Spleen (tissue), 11 donors: ENCODE data around the gene IDI2. TPM values are rescaled to one million over a fixed set of nuclear protein-coding genes. Genes with fewer than 3 reads are reported as not detected.

Source experiments
- DNase-seq: peaks from one replicate; pipeline ENCODE4 v3.0.0-alpha.2; 2020
- H3K27ac ChIP-seq, 8 donors: fragments of 200-600 bp; sonication (generic) in 7 of 8; 1 replicate in 4 of 8; 2 replicates in 4 of 8; pipeline versions ENCODE4 v1.5.0 to v1.8.0; 2016 to 2021; ENCODE audit warnings: inconsistent platforms in 4 of 8, mild to moderate bottlenecking in 4 of 8, moderate library complexity in 1 of 8
- H3K27me3 ChIP-seq, 7 donors: fragments of 200-600 bp; sonication (generic) in 6 of 7; replicated peaks in 1 of 7; 1 replicate in 4 of 7; 2 replicates in 3 of 7; pipeline versions ENCODE4 v1.5.0 to v1.8.0; 2016 to 2021; ENCODE audit warnings: inconsistent platforms in 3 of 7, mild to moderate bottlenecking in 1 of 7
- H3K36me3 ChIP-seq, 6 donors: fragments of 200-600 bp; sonication (generic) in 5 of 6; 1 replicate in 4 of 6; 2 replicates in 2 of 6; pipeline versions ENCODE4 v1.5.0 to v1.8.0; 2016 to 2021; ENCODE audit warnings: inconsistent platforms in 2 of 6
- H3K4me1 ChIP-seq, 6 donors: fragments of 200-600 bp; sonication (generic) in 5 of 6; 1 replicate in 3 of 6; 2 replicates in 3 of 6; pipeline versions ENCODE4 v1.5.0 to v1.8.0; 2016 to 2021; ENCODE audit warnings: inconsistent platforms in 3 of 6
- H3K4me3 ChIP-seq, 8 donors: fragments of 200-600 bp; sonication (generic) in 7 of 8; 1 replicate in 4 of 8; 2 replicates in 4 of 8; pipeline versions ENCODE4 v1.5.0 to v1.8.0; 2016 to 2021; ENCODE audit warnings: inconsistent platforms in 4 of 8, mild to moderate bottlenecking in 4 of 8, moderate library complexity in 2 of 8
- H3K9me3 ChIP-seq, 8 donors: fragments of 200-600 bp; sonication (generic) in 7 of 8; 1 replicate in 4 of 8; 2 replicates in 4 of 8; pipeline versions ENCODE4 v1.5.0 to v1.8.0; 2016 to 2021; ENCODE audit warnings: inconsistent platforms in 4 of 8
- CTCF ChIP-seq, 11 experiments: fragments of 200-600 bp in 7 of 11; fragments of 450-650 bp in 4 of 11; sonication (generic) in 4 of 11; IDR thresholded peaks in 8 of 11; conservative IDR thresholded peaks in 3 of 11; 1 replicate in 7 of 11; 2 replicates in 4 of 11; pipeline versions ENCODE4 v1.4.0 to v1.8.0; 2016 to 2021; ENCODE audit warnings: antibody characterized with exemption in 11 of 11, inconsistent platforms in 4 of 11, mild to moderate bottlenecking in 1 of 11
- POLR2A ChIP-seq, 3 donors: fragments of 450-650 bp; IDR thresholded peaks; one replicate each; pipeline ENCODE4 v1.5.1; 2017; ENCODE audit warnings: antibody characterized with exemption in 3 of 3, mild to moderate bottlenecking in 1 of 3
- POLR2AphosphoS5 ChIP-seq, 3 donors: sonication (generic); formaldehyde crosslinking; IDR thresholded peaks; one replicate each; pipeline ENCODE4 v1.5.1; 2017; ENCODE audit warnings: antibody characterized with exemption in 3 of 3
- WGBS, 5 donors: extraction: QIAGEN DNeasy Blood & Tissue Kit in 3 of 5; methylation state at CpG; one replicate each; pipeline versions ENCODE4 v1.1.5 to v1.1.7; 2013 to 2018; 5-methylcytosine and 5-hydroxymethylcytosine counted together
- intact Hi-C: fragments of 100-400 bp; cut with DNase I; formaldehyde crosslinking; loops from one replicate; pipeline ENCODE4 v1.15.0; 2023; ENCODE audit warnings: low total_unique reads
- polyA plus RNA-seq, 3 donors: library from polyadenylated mRNA; stranded (reverse); fragments of 200-250 nt; gene quantifications; one replicate each; pipeline ENCODE4 v1.2.1, GENCODE V29; 2013
- total RNA-seq, 7 donors: library from RNA; depleted of rRNA in 3 of 7; stranded (reverse); fragments of >200 nt in 3 of 7; fragmentation: NEBNext Ultra II Directional in 4 of 7; extraction: Animal tissue kit (Norgen Biotek cat#: 25700) in 4 of 7; gene quantifications; one replicate each; pipeline versions ENCODE4 v1.1.0 to v1.2.1, GENCODE V29; 2016 to 2021
- donor health status: healthy with polysubstance abuse.
- donor health status: DM: no; HTN: no; CAD: no; lungs with moderate emphysema.
- donor health status: DM: no; HTN: no; CAD: no.
- donor health status: Bipolar disorder and iron deficiency.
- donor health status: healthy.
- donor health status: DM: no; HTN: no; CAD: no.
- donor health status: DM: yes; HTN: yes; CAD: no.

Gene IDI2
- total and polyA plus RNA-seq, 10 donors, result 0.06 to 0.09 TPM; not detected in 8

GRCh38 chr10:986137-986825, 39.4 kb downstream of the IDI2 start:
- Histone ChIP-seq H3K4me1 (peaks cover 22 to 46% (median 36%) of the 10 kb centered on the region in 6 donors), H3K27ac (no peak overlapping the region), H3K36me3 (no peaks in the 10 kb centered on the region), H3K4me3 (no peak overlapping the region), H3K9me3 (peaks cover 0 to 2% (median under 1%) of the 10 kb centered on the region in 8 donors), H3K27me3 (no peaks in the 10 kb centered on the region)
- WGBS, 5 donors, result 88 to 95% (median 88%) methylated on average over 7 of the region's 7 CpGs
- TF ChIP-seq CTCF (IDR thresholded peaks at IDR 0.05 in 8 of 11, conservative IDR thresholded peaks at IDR 0.05 in 3 of 11), result no peak
- TF ChIP-seq POLR2A (IDR thresholded peaks at IDR 0.05), result no peak
- no peak for TF ChIP-seq POLR2AphosphoS5 (IDR thresholded peaks at IDR 0.05)
- intact Hi-C loops, result no loop called here
- DNase-seq, result no peak

GRCh38 chr10:985361-985760, 40.3 kb downstream of the IDI2 start:
- Histone ChIP-seq H3K36me3 (peaks cover 0 to 3% (median 0%) of the 10 kb centered on the region in 6 donors), H3K27ac (no peak overlapping the region), H3K4me1 (peaks cover 22 to 37% (median 28%) of the 10 kb centered on the region in 6 donors), H3K9me3 (peaks cover 0 to 11% (median 10%) of the 10 kb centered on the region in 8 donors), H3K4me3 (no peak overlapping the region), H3K27me3 (no peaks in the 10 kb centered on the region)
- 88 to 98% (median 96%) methylated on average over 2 of the region's 2 CpGs for WGBS, 5 donors
- intact Hi-C loops, result no loop called here
- DNase-seq, result no peak
- TF ChIP-seq CTCF (IDR thresholded peaks at IDR 0.05 in 8 of 11, conservative IDR thresholded peaks at IDR 0.05 in 3 of 11), result no peak
- no peak for TF ChIP-seq POLR2AphosphoS5 (IDR thresholded peaks at IDR 0.05)
- no peak for TF ChIP-seq POLR2A (IDR thresholded peaks at IDR 0.05)

GRCh38 chr10:983971-984655, 41.5 kb downstream of the IDI2 start:
- H3K4me1 ChIP-seq, result peaks cover 9 to 24% (median 15%) of the 10 kb centered on the region in 6 donors
- peaks cover 0 to 10% (median 0%) of the 10 kb centered on the region in 6 donors for H3K36me3 ChIP-seq
- H3K9me3 ChIP-seq, result peaks cover 0 to 23% (median 22%) of the 10 kb centered on the region in 8 donors
- no peaks in the 10 kb centered on the region for H3K27me3 ChIP-seq
- WGBS, 5 donors, result 86 to 93% (median 88%) methylated on average over 9 of the region's 9 CpGs
- H3K4me3 ChIP-seq, result no peak overlapping the region
- no peak for DNase-seq
- TF ChIP-seq CTCF (IDR thresholded peaks at IDR 0.05 in 8 of 11, conservative IDR thresholded peaks at IDR 0.05 in 3 of 11) (no peak), POLR2A (IDR thresholded peaks at IDR 0.05) (no peak), POLR2AphosphoS5 (IDR thresholded peaks at IDR 0.05) (no peak)
- no peak overlapping the region for H3K27ac ChIP-seq
- intact Hi-C loops, result no loop called here

- no peak for TF ChIP-seq POLR2A (IDR thresholded peaks at IDR 0.05)
- no peak for TF ChIP-seq CTCF (IDR thresholded peaks at IDR 0.05 in 8 of 11, conservative IDR thresholded peaks at IDR 0.05 in 3 of 11)
- TF ChIP-seq POLR2AphosphoS5 (IDR thresholded peaks at IDR 0.05), result no peak
- H3K27ac ChIP-seq, result no peak overlapping the region
Observed at GRCh38 chr10:983401-983800, 42.3 kb downstream of the IDI2 start.

More at GRCh38 chr10:983401-983800, 42.3 kb downstream of the IDI2 start:
- peaks cover 0 to 10% (median 0%) of the 10 kb centered on the region in 6 donors for H3K36me3 ChIP-seq
- DNase-seq, result no peak
- intact Hi-C loops, result no loop called here
- H3K4me3 ChIP-seq, result no peak overlapping the region
- H3K27me3 ChIP-seq, result no peaks in the 10 kb centered on the region
- H3K4me1 ChIP-seq, result peaks cover 8 to 18% (median 11%) of the 10 kb centered on the region in 6 donors
- peaks cover 0 to 31% (median 29%) of the 10 kb centered on the region in 8 donors for H3K9me3 ChIP-seq
- 91 to 99% (median 93%) methylated on average over 6 of the region's 6 CpGs for WGBS, 5 donors
